Lower lobe of right lung (tissue), 2 donors: Measurements from ENCODE around the gene PPIA. TPM values are rescaled to one million over a fixed set of nuclear protein-coding genes. Genes with fewer than 3 reads are reported as not detected.
A peak's percentile ranks its signal among the peaks of the same experiment; 100 is the strongest.

ENCODE experiments used
- ATAC-seq, 2 donors: fragments of 200-7000 bp; cut with Tn5 transposase; one replicate each; pipeline ENCODE4 v1.9.1; 2020 to 2022; ENCODE audit warnings: mild to moderate bottlenecking in 2 of 2, moderate library complexity in 2 of 2
- DNase-seq: peaks from one replicate; pipeline ENCODE4 v3.0.0-alpha.2; 2020
- H3K27ac ChIP-seq: fragments of 200-600 bp; one replicate; pipeline ENCODE4 v1.8.0; 2022
- H3K27me3 ChIP-seq: fragments of 200-600 bp; one replicate; pipeline ENCODE4 v1.8.0; 2022; ENCODE audit warnings: low read depth
- H3K36me3 ChIP-seq: fragments of 200-600 bp; one replicate; pipeline ENCODE4 v1.8.0; 2022; ENCODE audit warnings: mild to moderate bottlenecking
- H3K4me1 ChIP-seq: fragments of 200-600 bp; one replicate; pipeline ENCODE4 v1.8.0; 2022
- H3K4me3 ChIP-seq: fragments of 200-600 bp; one replicate; pipeline ENCODE4 v1.8.0; 2022; ENCODE audit warnings: mild to moderate bottlenecking
- H3K9me3 ChIP-seq: fragments of 200-600 bp; one replicate; pipeline ENCODE4 v1.8.0; 2022
- intact Hi-C: fragments of 100-400 bp; cut with DNase I; formaldehyde crosslinking; loops from one replicate; pipeline ENCODE4 v1.11.0; 2022
- total RNA-seq: library from RNA; stranded (reverse); fragmentation: NEBNext Ultra II Directional; extraction: Animal tissue kit (Norgen Biotek cat#: 25700); gene quantifications from one replicate; pipeline ENCODE4 v1.2.1, GENCODE V29; 2021
- TF ChIP-seq, protein P1 (sequence below): fragments of 200-600 bp; IDR thresholded peaks from one replicate; pipeline ENCODE4 v1.8.0; 2022; ENCODE audit warnings: antibody characterized with exemption, mild to moderate bottlenecking
- donor health status: DM: no; HTN: yes; CAD: no; lungs with severe emphysema.

The PPIA gene
- total RNA-seq, 1 donor from 2014 or later, result 964 TPM

DNA sequence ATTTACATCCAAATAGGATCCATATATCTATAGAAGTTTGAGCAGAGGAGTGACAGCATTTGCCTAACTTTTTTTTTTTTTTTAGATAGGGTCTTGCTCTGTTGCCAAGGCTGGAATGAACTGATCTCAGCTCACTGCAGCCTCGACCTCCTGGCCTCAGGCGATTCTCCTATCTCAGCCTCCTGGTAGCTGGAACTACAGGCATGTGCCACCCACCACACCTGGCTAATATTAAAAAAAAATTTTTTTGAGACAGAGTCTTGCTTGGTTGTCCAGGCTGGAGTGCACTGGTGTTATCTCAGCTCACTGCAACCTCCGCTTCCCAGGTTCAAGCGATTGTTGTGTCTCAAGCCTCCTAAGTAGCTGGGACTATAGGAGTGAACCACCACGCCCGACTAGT, 15.1 kb downstream of the PPIA start:
- Histone ChIP-seq H3K4me1 (no peaks in the 10 kb centered on the region), H3K27me3 (no peaks in the 10 kb centered on the region), H3K4me3 (no peak overlapping the region), H3K36me3 (no peaks in the 10 kb centered on the region), H3K9me3 (no peaks in the 10 kb centered on the region), H3K27ac (no peak overlapping the region)
- DNase-seq, result no peak
- ATAC-seq, result no peak
- intact Hi-C loops, result no loop called here
- TF ChIP-seq, protein P1, sequence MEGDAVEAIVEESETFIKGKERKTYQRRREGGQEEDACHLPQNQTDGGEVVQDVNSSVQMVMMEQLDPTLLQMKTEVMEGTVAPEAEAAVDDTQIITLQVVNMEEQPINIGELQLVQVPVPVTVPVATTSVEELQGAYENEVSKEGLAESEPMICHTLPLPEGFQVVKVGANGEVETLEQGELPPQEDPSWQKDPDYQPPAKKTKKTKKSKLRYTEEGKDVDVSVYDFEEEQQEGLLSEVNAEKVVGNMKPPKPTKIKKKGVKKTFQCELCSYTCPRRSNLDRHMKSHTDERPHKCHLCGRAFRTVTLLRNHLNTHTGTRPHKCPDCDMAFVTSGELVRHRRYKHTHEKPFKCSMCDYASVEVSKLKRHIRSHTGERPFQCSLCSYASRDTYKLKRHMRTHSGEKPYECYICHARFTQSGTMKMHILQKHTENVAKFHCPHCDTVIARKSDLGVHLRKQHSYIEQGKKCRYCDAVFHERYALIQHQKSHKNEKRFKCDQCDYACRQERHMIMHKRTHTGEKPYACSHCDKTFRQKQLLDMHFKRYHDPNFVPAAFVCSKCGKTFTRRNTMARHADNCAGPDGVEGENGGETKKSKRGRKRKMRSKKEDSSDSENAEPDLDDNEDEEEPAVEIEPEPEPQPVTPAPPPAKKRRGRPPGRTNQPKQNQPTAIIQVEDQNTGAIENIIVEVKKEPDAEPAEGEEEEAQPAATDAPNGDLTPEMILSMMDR, result no peak

DNA sequence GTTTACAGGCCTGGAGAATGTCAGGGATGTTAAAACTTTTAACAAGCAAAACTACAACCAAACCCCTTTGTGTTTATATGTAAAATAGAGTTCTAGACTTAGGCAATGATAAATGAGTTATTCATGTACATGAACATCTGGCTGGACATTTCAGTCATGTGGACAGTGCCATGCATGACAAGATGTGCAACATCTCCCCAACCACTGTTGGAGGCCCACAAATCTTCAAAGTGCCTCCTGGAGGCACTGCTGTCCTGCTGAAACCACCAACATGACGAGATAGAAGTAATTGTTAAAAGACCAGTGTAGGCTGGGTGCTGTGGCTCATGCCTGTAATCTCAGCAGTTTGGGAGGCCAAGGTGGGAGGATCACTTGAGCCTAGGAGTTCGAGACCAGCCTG, 18.4 kb downstream of the PPIA start:
- ATAC-seq, result no peak
- TF ChIP-seq, protein P1, result no peak
- no peaks in the 10 kb centered on the region for H3K4me1 ChIP-seq
- DNase-seq, result no peak
- no peaks in the 10 kb centered on the region for H3K27me3 ChIP-seq
- no peaks in the 10 kb centered on the region for H3K9me3 ChIP-seq
- no peaks in the 10 kb centered on the region for H3K36me3 ChIP-seq
- no peak overlapping the region for H3K27ac ChIP-seq
- no peak overlapping the region for H3K4me3 ChIP-seq
- intact Hi-C loops, result no loop called here

DNA sequence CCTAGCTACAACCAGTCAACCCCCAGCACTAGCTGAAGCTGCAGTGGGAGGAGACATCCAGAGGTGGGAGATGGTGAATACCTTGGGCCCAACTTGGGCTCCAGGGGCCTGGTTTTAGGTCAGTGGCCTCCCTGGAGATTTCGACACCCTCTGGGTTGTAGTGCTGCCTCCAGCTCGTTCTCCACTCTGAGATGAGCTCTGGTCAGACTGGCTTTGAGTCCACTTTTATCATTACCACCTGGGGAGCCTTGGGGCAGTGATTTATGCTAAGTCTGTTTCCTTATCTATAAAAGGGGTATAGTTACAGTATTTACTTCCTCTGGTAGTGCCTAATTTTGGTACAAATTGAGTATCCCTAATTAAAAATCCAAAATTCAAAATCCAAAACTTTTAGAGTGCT, 22.8 kb downstream of the PPIA start:
- no peaks in the 10 kb centered on the region for H3K27me3 ChIP-seq
- no peaks in the 10 kb centered on the region for H3K36me3 ChIP-seq
- intact Hi-C loops, result no loop called here
- TF ChIP-seq, protein P1, result no peak
- peaks cover 7% of the 10 kb centered on the region for H3K4me1 ChIP-seq
- DNase-seq, result no peak
- H3K27ac ChIP-seq, result no peak overlapping the region
- H3K9me3 ChIP-seq, result no peaks in the 10 kb centered on the region
- no peak overlapping the region for H3K4me3 ChIP-seq
- no peak for ATAC-seq

DNA sequence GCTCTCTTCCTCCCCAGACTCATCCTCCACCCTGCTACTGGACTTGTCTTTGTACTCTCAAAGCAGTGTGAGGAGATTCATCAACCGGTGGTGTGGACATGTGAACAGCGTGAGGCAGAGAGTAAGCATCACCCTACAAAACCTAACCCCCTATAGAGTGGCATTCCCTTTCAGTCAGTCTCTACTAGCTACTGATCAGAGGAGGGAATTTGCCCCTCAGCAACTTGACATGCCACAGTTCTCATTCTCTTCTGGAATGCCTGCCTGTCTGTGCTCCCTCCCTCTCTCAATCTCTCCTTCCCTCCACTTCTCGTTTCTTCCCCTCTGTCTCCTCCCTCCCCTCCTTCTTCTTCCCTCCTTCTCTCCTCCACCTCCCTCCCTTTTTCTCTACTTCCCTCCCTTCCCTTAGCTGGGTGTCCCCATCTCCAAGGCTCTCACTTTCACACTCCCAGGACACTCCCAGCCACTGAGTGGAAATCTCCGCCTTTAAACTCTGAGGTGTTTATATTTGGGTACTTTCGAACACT, 26.8 kb downstream of the PPIA start:
- peak; percentile 41 to 42 for ATAC-seq
- H3K4me3 ChIP-seq, result no peak overlapping the region
- H3K36me3 ChIP-seq, result peaks cover 18% of the 10 kb centered on the region
- TF ChIP-seq, protein P1, result no peak
- DNase-seq, result no peak
- H3K27me3 ChIP-seq, result no peaks in the 10 kb centered on the region
- H3K9me3 ChIP-seq, result no peaks in the 10 kb centered on the region
- intact Hi-C loops, result no loop called here
- H3K27ac ChIP-seq, result no peak overlapping the region
- peaks cover 7% of the 10 kb centered on the region for H3K4me1 ChIP-seq

DNA sequence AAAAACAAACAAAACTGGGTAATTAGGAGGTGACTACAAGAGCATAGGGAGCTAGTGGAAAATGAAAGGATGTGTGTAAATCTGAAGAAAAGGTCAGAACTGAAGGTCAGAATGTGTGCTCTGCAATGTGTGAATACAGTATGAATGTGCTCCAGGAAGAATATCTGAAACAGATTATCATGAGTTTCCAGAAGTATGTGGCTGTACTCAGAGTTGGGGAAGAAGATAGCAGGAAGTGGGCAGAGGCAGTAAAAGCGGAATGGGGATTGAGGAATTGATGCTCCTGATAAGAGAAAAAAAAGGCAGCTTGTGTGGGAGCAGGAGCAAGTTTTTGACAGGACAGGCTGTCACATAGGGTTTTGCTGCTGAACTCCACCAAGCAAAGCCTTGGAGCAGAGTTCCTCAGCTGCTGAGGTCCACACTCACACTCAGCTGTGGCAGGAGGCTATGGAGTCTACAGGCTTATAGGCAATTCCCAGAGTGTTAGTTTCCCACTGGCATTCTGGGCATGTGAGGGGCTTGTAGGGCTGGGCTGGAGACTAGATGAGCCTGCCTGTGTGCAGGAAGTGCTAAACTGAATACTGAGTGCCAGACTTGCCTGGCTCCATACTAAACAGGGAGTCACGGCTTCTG, 28.5 kb downstream of the PPIA start:
- H3K36me3 ChIP-seq, result peaks cover 35% of the 10 kb centered on the region
- H3K4me1 ChIP-seq, result peaks cover 7% of the 10 kb centered on the region
- H3K27ac ChIP-seq, result no peak overlapping the region
- ATAC-seq (no peak), DNase-seq (no peak)
- TF ChIP-seq, protein P1, result no peak
- intact Hi-C loops, result no loop called here
- H3K27me3 ChIP-seq, result no peaks in the 10 kb centered on the region
- no peaks in the 10 kb centered on the region for H3K9me3 ChIP-seq
- no peak overlapping the region for H3K4me3 ChIP-seq
